Colon (tissue), 2 donors: Measurements from ENCODE around the gene EIF4G3.
A peak's percentile ranks its signal among the peaks of the same experiment; 100 is the strongest.
"Not testable (repeated sequence)": the region's sequence is repeated elsewhere in the genome, so short reads cannot be mapped to it uniquely, and the experiment has no call there.

ENCODE experiments used
- FAIRE-seq: peaks from 2 replicates; lab custom pipeline; 2012; peaks lifted over from hg19 to GRCh38; lab: Jason Lieb, UNC
- donor health status: control.
- donor health status: control.

The EIF4G3 gene

GRCh38 chr1:21149855-21150432 lies 26.8 kb downstream of the EIF4G3 start:
- FAIRE-seq, result no peak

GRCh38 chr1:21149430-21149854 lies 27.3 kb downstream of the EIF4G3 start:
- FAIRE-seq, result peak; percentile 68

GRCh38 chr1:21143752-21144151 lies 32.9 kb downstream of the EIF4G3 start:
- no peak for FAIRE-seq

- FAIRE-seq, result no peak
These were observed 33.6 kb downstream of the EIF4G3 start for GRCh38 chr1:21143138-21143537.

- FAIRE-seq, result no peak
These were observed 35.7 kb downstream of the EIF4G3 start for GRCh38 chr1:21141030-21141429.

GRCh38 chr1:21139601-21140000 lies 37.1 kb downstream of the EIF4G3 start:
- FAIRE-seq, result no peak

- FAIRE-seq, result not testable (repeated sequence)
These were observed 40.4 kb downstream of the EIF4G3 start for GRCh38 chr1:21136344-21136743.

- no peak for FAIRE-seq
These were observed 45.5 kb downstream of the EIF4G3 start for GRCh38 chr1:21131200-21131599.

- FAIRE-seq, result no peak
These were observed 47.3 kb downstream of the EIF4G3 start for GRCh38 chr1:21129407-21129806.

GRCh38 chr1:21126324-21126723 lies 50.4 kb downstream of the EIF4G3 start:
- no peak for FAIRE-seq

- no peak for FAIRE-seq
These were observed 51.9 kb downstream of the EIF4G3 start for GRCh38 chr1:21124846-21125245.

- no peak for FAIRE-seq
These were observed 53.3 kb downstream of the EIF4G3 start for GRCh38 chr1:21123287-21123948.

- FAIRE-seq, result no peak
These were observed 54.8 kb downstream of the EIF4G3 start for GRCh38 chr1:21121764-21122471.

- no peak for FAIRE-seq
These were observed 58.5 kb downstream of the EIF4G3 start for GRCh38 chr1:21118167-21118566.

GRCh38 chr1:21117597-21118001 lies 59.1 kb downstream of the EIF4G3 start:
- FAIRE-seq, result no peak

- FAIRE-seq, result peak; percentile 21
These were observed 59.5 kb downstream of the EIF4G3 start for GRCh38 chr1:21117159-21117558.

GRCh38 chr1:21115098-21115760 lies 61.5 kb downstream of the EIF4G3 start:
- peak; percentile 62 for FAIRE-seq

GRCh38 chr1:21114431-21114830 lies 62.3 kb downstream of the EIF4G3 start:
- no peak for FAIRE-seq

GRCh38 chr1:21110163-21110562 lies 66.5 kb downstream of the EIF4G3 start:
- FAIRE-seq, result no peak

- FAIRE-seq, result no peak
These were observed 70.0 kb downstream of the EIF4G3 start for GRCh38 chr1:21106709-21107108.

GRCh38 chr1:21106238-21106637 lies 70.5 kb downstream of the EIF4G3 start:
- FAIRE-seq, result no peak

GRCh38 chr1:21105807-21106206 lies 70.9 kb downstream of the EIF4G3 start:
- no peak for FAIRE-seq

GRCh38 chr1:21104683-21105082 lies 72.0 kb downstream of the EIF4G3 start:
- no peak for FAIRE-seq
